Neural cell (in vitro differentiated cells): ENCODE measurements around the gene KIRREL3. TPM values are rescaled to one million over a fixed set of nuclear protein-coding genes. Genes with fewer than 3 reads are reported as not detected.

Experiments used
- H2AFZ ChIP-seq: fragments of 200-600, 300-800 bp; sonication (generic), shearing (Covaris generic); 2 replicates; pipeline ENCODE4 v1.6.0; 2014; ENCODE audit warnings: low read depth, mild to moderate bottlenecking, antibody characterized with exemption, low read length, moderate library complexity
- H3F3A ChIP-seq: fragments of 200-600 bp; shearing (Covaris generic); 2 replicates; pipeline ENCODE4 v1.6.1; 2016; ENCODE audit warnings: mild to moderate bottlenecking, moderate library complexity, mixed read lengths, antibody characterized with exemption, low read length; ENCODE audit not compliant: insufficient read depth, poor library complexity, severe bottlenecking
- H3K27ac ChIP-seq: fragments of 200-600, 300-800 bp; sonication (generic), shearing (Covaris generic); 2 replicates; pipeline ENCODE4 v1.5.1; 2014; ENCODE audit warnings: mild to moderate bottlenecking, low read length, moderate library complexity
- H3K27me3 ChIP-seq: fragments of 300-800, 200-600 bp; sonication (generic), shearing (Covaris generic); 2 replicates; pipeline ENCODE4 v1.6.0; 2014; ENCODE audit warnings: mild to moderate bottlenecking, low read depth, low read length, moderate library complexity; ENCODE audit not compliant: insufficient read depth
- H3K36me3 ChIP-seq: fragments of 300-800, 200-600 bp; sonication (generic), shearing (Covaris generic); 2 replicates; pipeline ENCODE4 v1.5.1; 2014; ENCODE audit warnings: mild to moderate bottlenecking, antibody characterized with exemption, low read length, moderate library complexity; ENCODE audit not compliant: insufficient read depth
- H3K4me2 ChIP-seq: fragments of 300-800, 200-600 bp; sonication (generic), shearing (Covaris generic); 2 replicates; pipeline ENCODE4 v1.6.0; 2014; ENCODE audit warnings: mild to moderate bottlenecking, low read length
- H3K4me3 ChIP-seq: fragments of 300-800, 200-600 bp; sonication (generic), shearing (Covaris generic); 2 replicates; pipeline ENCODE4 v1.5.1; 2014; ENCODE audit warnings: mild to moderate bottlenecking, low read length, moderate library complexity
- H3K79me2 ChIP-seq: fragments of 200-600 bp; shearing (Covaris generic); replicated peaks from 2 replicates; pipeline ENCODE4 v1.6.0; 2014; ENCODE audit warnings: mild to moderate bottlenecking, low read length, moderate library complexity; ENCODE audit not compliant: insufficient read depth
- H3K9ac ChIP-seq: fragments of 300-800, 200-600 bp; sonication (generic), shearing (Covaris generic); 2 replicates; pipeline ENCODE4 v1.6.1; 2016; ENCODE audit warnings: mild to moderate bottlenecking, low read length, mixed read lengths
- H3K9me2 ChIP-seq: fragments of 200-600 bp; shearing (Covaris generic); 2 replicates; pipeline ENCODE4 v1.6.1; 2016; ENCODE audit warnings: mild to moderate bottlenecking, low read length, mixed read lengths; ENCODE audit not compliant: insufficient read depth
- H3K9me3 ChIP-seq: fragments of 200-600, 300-800 bp; sonication (generic), shearing (Covaris generic); 2 replicates; pipeline ENCODE4 v1.6.1; 2016; ENCODE audit warnings: mild to moderate bottlenecking, mixed run types, low read length, moderate library complexity, mixed read lengths
- H4K20me1 ChIP-seq: fragments of 200-600 bp; shearing (Covaris generic); 2 replicates; pipeline ENCODE4 v1.6.1; 2016; ENCODE audit warnings: mild to moderate bottlenecking, mixed run types; ENCODE audit not compliant: insufficient read depth
- CTCF ChIP-seq: fragments of 450-650 bp; IDR thresholded peaks from 2 replicates; pipeline ENCODE4 v1.5.1; 2014; ENCODE audit warnings: antibody characterized with exemption, mild to moderate bottlenecking, moderate library complexity; ENCODE audit not compliant: poor library complexity, severe bottlenecking
- EP300 ChIP-seq: fragments of 450-650 bp; conservative IDR thresholded peaks from 2 replicates; pipeline ENCODE4 v1.6.1; 2014; ENCODE audit warnings: antibody characterized with exemption, mild to moderate bottlenecking, moderate library complexity; ENCODE audit not compliant: poor library complexity, severe bottlenecking
- EZH2 ChIP-seq: fragments of 200-600, 300-800 bp; shearing (Covaris generic), sonication (generic); IDR thresholded peaks from 2 replicates; pipeline ENCODE4 v1.6.1; 2014; ENCODE audit warnings: antibody characterized with exemption, low read length, borderline replicate concordance, mild to moderate bottlenecking; ENCODE audit not compliant: insufficient read depth, poor library complexity, severe bottlenecking
- MXI1 ChIP-seq: fragments of 450-650 bp; conservative IDR thresholded peaks from 2 replicates; pipeline ENCODE4 v1.6.1; 2014; ENCODE audit warnings: antibody characterized with exemption, mild to moderate bottlenecking; ENCODE audit not compliant: poor library complexity, severe bottlenecking
- POLR2AphosphoS5 ChIP-seq: IDR thresholded peaks from 2 replicates; pipeline ENCODE4 v1.6.1; 2012
- RAD21 ChIP-seq: fragments of 450-650 bp; conservative IDR thresholded peaks from 2 replicates; pipeline ENCODE4 v1.6.1; 2014; ENCODE audit warnings: antibody characterized with exemption, mild to moderate bottlenecking, moderate library complexity
- REST ChIP-seq: IDR thresholded peaks from 2 replicates; pipeline ENCODE4 v1.6.1; 2012; ENCODE audit warnings: borderline replicate concordance
- SMC3 ChIP-seq: fragments of 450-650 bp; conservative IDR thresholded peaks from 2 replicates; pipeline ENCODE4 v1.6.1; 2014; ENCODE audit warnings: antibody characterized with exemption, mild to moderate bottlenecking, moderate library complexity; ENCODE audit not compliant: poor library complexity
- TAF1 ChIP-seq: IDR thresholded peaks from 2 replicates; pipeline ENCODE4 v1.6.1; 2012; ENCODE audit warnings: low read depth
- polyA plus RNA-seq: library from polyadenylated mRNA; depleted of rRNA; stranded (reverse); fragments of >200 nt; gene quantifications from 2 replicates; pipeline ENCODE4 v1.2.3, GENCODE V29; 2014

Gene KIRREL3
- polyA plus RNA-seq, 1 donor from 2014 or later = 23.8 TPM

GRCh38 chr11:126634963-126635362, 365.6 kb downstream of the KIRREL3 start:
- TF ChIP-seq EP300 = no peak
- no peak for TF ChIP-seq REST
- TF ChIP-seq SMC3 = no peak
- no peak for TF ChIP-seq CTCF
- TF ChIP-seq TAF1 = no peak
- TF ChIP-seq EZH2 = no peak
- no peak for TF ChIP-seq RAD21
- TF ChIP-seq POLR2AphosphoS5 = no peak
- no peak for TF ChIP-seq MXI1

GRCh38 chr11:126633330-126633729, 367.2 kb downstream of the KIRREL3 start:
- Histone ChIP-seq H4K20me1 (no peaks in the 10 kb centered on the region), H3K9me3 (no peaks in the 10 kb centered on the region), H2AFZ (no peak overlapping the region), H3F3A (no peaks in the 10 kb centered on the region), H3K79me2 (no peaks in the 10 kb centered on the region), H3K4me3 (no peak overlapping the region), H3K9me2 (no peaks in the 10 kb centered on the region), H3K9ac (no peak overlapping the region), H3K4me2 (no peak overlapping the region), H3K27ac (no peak overlapping the region), H3K36me3 (no peaks in the 10 kb centered on the region), H3K27me3 (no peaks in the 10 kb centered on the region)
- TF ChIP-seq CTCF (no peak), SMC3 (no peak), EZH2 (no peak), RAD21 (no peak), TAF1 (no peak), POLR2AphosphoS5 (no peak), EP300 (no peak), MXI1 (no peak), REST (no peak)

More at GRCh38 chr11:126634963-126635362, 365.6 kb downstream of the KIRREL3 start:
- H3K27me3 ChIP-seq = no peaks in the 10 kb centered on the region
- H2AFZ ChIP-seq = no peak overlapping the region
- H3K4me2 ChIP-seq = no peak overlapping the region
- H4K20me1 ChIP-seq = no peaks in the 10 kb centered on the region
- no peaks in the 10 kb centered on the region for H3K9me2 ChIP-seq
- H3F3A ChIP-seq = no peaks in the 10 kb centered on the region
- no peak overlapping the region for H3K4me3 ChIP-seq
- no peaks in the 10 kb centered on the region for H3K79me2 ChIP-seq
- H3K36me3 ChIP-seq = no peaks in the 10 kb centered on the region
- H3K9ac ChIP-seq = no peak overlapping the region
- H3K27ac ChIP-seq = no peak overlapping the region
- H3K9me3 ChIP-seq = no peaks in the 10 kb centered on the region
